Body of pancreas (tissue), 4 donors: Measurements from ENCODE around the gene APLNR.

ENCODE experiments used
- POLR2A ChIP-seq, 3 donors: fragments of 450-650 bp; IDR thresholded peaks; one replicate each; pipeline ENCODE4 v1.6.1; 2016; ENCODE audit warnings: antibody characterized with exemption in 3 of 3, mild to moderate bottlenecking in 2 of 3
- TF ChIP-seq, protein P1 (sequence below), 7 experiments: fragments of 450-650 bp in 4 of 7; fragments of 200-600 bp in 3 of 7; sonication (generic) in 3 of 7; IDR thresholded peaks; one replicate each; pipeline ENCODE4 v1.5.1; 2016 to 2019; ENCODE audit warnings: antibody characterized with exemption in 7 of 7

DNA sequence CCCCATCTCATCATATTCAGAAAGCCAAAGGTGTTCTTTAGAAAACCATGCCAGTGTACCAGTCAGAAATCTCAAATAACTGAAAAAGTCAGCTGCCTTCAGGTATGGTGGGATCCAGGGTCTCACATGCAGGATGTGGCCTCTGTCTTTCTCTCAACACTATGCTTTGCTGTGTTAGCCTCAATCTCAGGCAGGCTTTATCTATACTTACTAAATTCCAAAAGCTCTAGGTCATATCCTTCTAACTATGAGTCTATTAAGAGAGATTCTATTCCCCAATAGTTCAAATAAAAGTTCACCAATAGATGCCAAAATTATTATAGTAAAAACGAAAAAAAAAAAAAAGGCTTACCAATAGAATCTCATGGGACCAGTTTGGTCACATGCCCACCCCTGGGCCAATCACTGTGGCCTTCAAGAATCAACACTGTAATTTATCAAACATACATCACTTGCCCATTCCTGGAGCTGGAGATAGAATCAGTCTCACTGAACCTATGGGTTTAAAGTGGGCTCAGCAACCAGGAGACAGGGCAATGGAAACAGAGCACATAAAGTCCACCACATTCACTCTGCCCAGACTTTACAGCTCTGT lies 38.0 kb upstream of the APLNR start:
- TF ChIP-seq, protein P1, sequence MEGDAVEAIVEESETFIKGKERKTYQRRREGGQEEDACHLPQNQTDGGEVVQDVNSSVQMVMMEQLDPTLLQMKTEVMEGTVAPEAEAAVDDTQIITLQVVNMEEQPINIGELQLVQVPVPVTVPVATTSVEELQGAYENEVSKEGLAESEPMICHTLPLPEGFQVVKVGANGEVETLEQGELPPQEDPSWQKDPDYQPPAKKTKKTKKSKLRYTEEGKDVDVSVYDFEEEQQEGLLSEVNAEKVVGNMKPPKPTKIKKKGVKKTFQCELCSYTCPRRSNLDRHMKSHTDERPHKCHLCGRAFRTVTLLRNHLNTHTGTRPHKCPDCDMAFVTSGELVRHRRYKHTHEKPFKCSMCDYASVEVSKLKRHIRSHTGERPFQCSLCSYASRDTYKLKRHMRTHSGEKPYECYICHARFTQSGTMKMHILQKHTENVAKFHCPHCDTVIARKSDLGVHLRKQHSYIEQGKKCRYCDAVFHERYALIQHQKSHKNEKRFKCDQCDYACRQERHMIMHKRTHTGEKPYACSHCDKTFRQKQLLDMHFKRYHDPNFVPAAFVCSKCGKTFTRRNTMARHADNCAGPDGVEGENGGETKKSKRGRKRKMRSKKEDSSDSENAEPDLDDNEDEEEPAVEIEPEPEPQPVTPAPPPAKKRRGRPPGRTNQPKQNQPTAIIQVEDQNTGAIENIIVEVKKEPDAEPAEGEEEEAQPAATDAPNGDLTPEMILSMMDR (IDR thresholded peaks at IDR 0.05) = no peak
- no peak for TF ChIP-seq POLR2A (IDR thresholded peaks at IDR 0.05)
